ENCODE measurements around the gene LIPC.

LIPC gene

GRCh38 chr15:58497046-58497785 is 65.4 kb downstream of the LIPC start:
- H3K9me3 ChIP-seq (ENCODE audit: insufficient read depth, low read length, severe bottlenecking): no peaks in the 10 kb centered on the region
- no peak for ATAC-seq (ENCODE audit: insufficient read depth, low read depth)

GRCh38 chr15:58498821-58499580 is 67.2 kb downstream of the LIPC start:
- no peak for DNase-seq
- H2AFZ ChIP-seq (ENCODE audit: low read depth, low read length): no peak overlapping the region

More at GRCh38 chr15:58497046-58497785, 65.4 kb downstream of the LIPC start:
- Histone ChIP-seq H3K27me3 (ENCODE audit: insufficient read depth, low read length, poor library complexity) (no peaks in the 10 kb centered on the region), H4K20me1 (ENCODE audit: insufficient read depth, low read length) (no peaks in the 10 kb centered on the region), H3K27ac (ENCODE audit: low read length) (no peak overlapping the region), H3K9ac (ENCODE audit: low read depth, low read length) (no peak overlapping the region), H3K4me3 (ENCODE audit: low read depth in 1 of 2, low read length in 2 of 2) (no peak overlapping the region), H3K79me2 (ENCODE audit: insufficient read depth, low read length) (no peaks in the 10 kb centered on the region), H2AFZ (ENCODE audit: low read depth, low read length) (no peak overlapping the region), H3K36me3 (ENCODE audit: insufficient read depth, low read length) (no peaks in the 10 kb centered on the region), H3K4me1 (ENCODE audit: insufficient read depth, low read length) (peaks cover 29% of the 10 kb centered on the region), H3K4me2 (ENCODE audit: insufficient read depth, low read length) (no peak overlapping the region)
- no peak for DNase-seq
- TF ChIP-seq EZH2 (IDR thresholded peaks at IDR 0.05; ENCODE audit: borderline replicate concordance, low read depth, low read length, severe bottlenecking) (no peak), CTCF (IDR thresholded peaks at IDR 0.05; ENCODE audit: borderline replicate concordance, extremely low read depth, low read length, poor library complexity, severe bottlenecking) (no peak)

GRCh38 chr15:58501006-58501405 is 69.2 kb downstream of the LIPC start:
- Histone ChIP-seq H2AFZ (ENCODE audit: low read depth, low read length) (no peak overlapping the region), H3K36me3 (ENCODE audit: insufficient read depth, low read length) (no peaks in the 10 kb centered on the region), H3K4me3 (ENCODE audit: low read depth in 1 of 2, low read length in 2 of 2) (no peak overlapping the region), H3K27ac (ENCODE audit: low read length) (no peak overlapping the region), H3K4me2 (ENCODE audit: insufficient read depth, low read length) (no peak overlapping the region), H3K9me3 (ENCODE audit: insufficient read depth, low read length, severe bottlenecking) (no peaks in the 10 kb centered on the region), H3K4me1 (ENCODE audit: insufficient read depth, low read length) (peaks cover 12% of the 10 kb centered on the region), H3K79me2 (ENCODE audit: insufficient read depth, low read length) (no peaks in the 10 kb centered on the region), H3K27me3 (ENCODE audit: insufficient read depth, low read length, poor library complexity) (no peaks in the 10 kb centered on the region), H4K20me1 (ENCODE audit: insufficient read depth, low read length) (no peaks in the 10 kb centered on the region), H3K9ac (ENCODE audit: low read depth, low read length) (no peak overlapping the region)
- ATAC-seq (ENCODE audit: insufficient read depth, low read depth) (no peak), DNase-seq (no peak)
- TF ChIP-seq CTCF (IDR thresholded peaks at IDR 0.05; ENCODE audit: borderline replicate concordance, extremely low read depth, low read length, poor library complexity, severe bottlenecking) (no peak), EZH2 (IDR thresholded peaks at IDR 0.05; ENCODE audit: borderline replicate concordance, low read depth, low read length, severe bottlenecking) (no peak)

More at GRCh38 chr15:58498821-58499580, 67.2 kb downstream of the LIPC start:
- H3K4me2 ChIP-seq (ENCODE audit: insufficient read depth, low read length): no peak overlapping the region
- no peak overlapping the region for H3K9ac ChIP-seq (ENCODE audit: low read depth, low read length)
- ATAC-seq (ENCODE audit: insufficient read depth, low read depth): no peak
- no peaks in the 10 kb centered on the region for H4K20me1 ChIP-seq (ENCODE audit: insufficient read depth, low read length)
- H3K9me3 ChIP-seq (ENCODE audit: insufficient read depth, low read length, severe bottlenecking): no peaks in the 10 kb centered on the region
- H3K4me1 ChIP-seq (ENCODE audit: insufficient read depth, low read length): peaks cover 21% of the 10 kb centered on the region
- no peaks in the 10 kb centered on the region for H3K79me2 ChIP-seq (ENCODE audit: insufficient read depth, low read length)
- TF ChIP-seq CTCF (IDR thresholded peaks at IDR 0.05; ENCODE audit: borderline replicate concordance, extremely low read depth, low read length, poor library complexity, severe bottlenecking) (no peak), EZH2 (IDR thresholded peaks at IDR 0.05; ENCODE audit: borderline replicate concordance, low read depth, low read length, severe bottlenecking) (no peak)
- no peaks in the 10 kb centered on the region for H3K27me3 ChIP-seq (ENCODE audit: insufficient read depth, low read length, poor library complexity)
- H3K4me3 ChIP-seq (ENCODE audit: low read depth in 1 of 2, low read length in 2 of 2): no peak overlapping the region
- no peaks in the 10 kb centered on the region for H3K36me3 ChIP-seq (ENCODE audit: insufficient read depth, low read length)
- no peak overlapping the region for H3K27ac ChIP-seq (ENCODE audit: low read length)

Measured in DND-41 (cell line).